Parathyroid adenoma (tissue), 2 donors: ENCODE data around the gene ASB4.

Experiments
- H2AFZ ChIP-seq: fragments of 300-600 bp; sonication (generic); one replicate; pipeline ENCODE4 v1.7.0; 2017; ENCODE audit warnings: antibody characterized with exemption, mild to moderate bottlenecking
- H3K27ac ChIP-seq: fragments of 300-600 bp; sonication (generic); one replicate; pipeline ENCODE4 v1.7.0; 2017
- H3K27me3 ChIP-seq: fragments of 300-600 bp; sonication (generic); one replicate; pipeline ENCODE4 v1.7.0; 2017; ENCODE audit warnings: low read length; ENCODE audit not compliant: control insufficient read depth, insufficient read depth
- H3K36me3 ChIP-seq: fragments of 300-600 bp; sonication (generic); one replicate; pipeline ENCODE4 v1.7.0; 2017; ENCODE audit warnings: low read length; ENCODE audit not compliant: control insufficient read depth, insufficient read depth
- H3K4me1 ChIP-seq: fragments of 300-600 bp; sonication (generic); one replicate; pipeline ENCODE4 v1.7.0; 2017; ENCODE audit warnings: control low read depth
- H3K4me2 ChIP-seq: fragments of 300-600 bp; sonication (generic); one replicate; pipeline ENCODE4 v1.7.0; 2017; ENCODE audit warnings: low read length
- H3K4me3 ChIP-seq: fragments of 300-600 bp; sonication (generic); one replicate; pipeline ENCODE4 v1.7.0; 2017; ENCODE audit warnings: low read depth, low read length
- H3K79me2 ChIP-seq: fragments of 300-600 bp; sonication (generic); one replicate; pipeline ENCODE4 v1.7.0; 2017; ENCODE audit warnings: control low read depth
- H3K9ac ChIP-seq: fragments of 300-600 bp; sonication (generic); one replicate; pipeline ENCODE4 v1.7.0; 2017; ENCODE audit warnings: mild to moderate bottlenecking
- H3K9me3 ChIP-seq: fragments of 300-600 bp; sonication (generic); one replicate; pipeline ENCODE4 v1.7.0; 2017; ENCODE audit warnings: low read length; ENCODE audit not compliant: control insufficient read depth
- TF ChIP-seq, protein P1 (sequence below): fragments of 300-600 bp; sonication (generic); IDR thresholded peaks from one replicate; pipeline ENCODE4 v1.7.0; 2017; ENCODE audit warnings: antibody characterized with exemption, mild to moderate bottlenecking
- donor health status: primary hyperparathyroidism.

Gene ASB4

DNA sequence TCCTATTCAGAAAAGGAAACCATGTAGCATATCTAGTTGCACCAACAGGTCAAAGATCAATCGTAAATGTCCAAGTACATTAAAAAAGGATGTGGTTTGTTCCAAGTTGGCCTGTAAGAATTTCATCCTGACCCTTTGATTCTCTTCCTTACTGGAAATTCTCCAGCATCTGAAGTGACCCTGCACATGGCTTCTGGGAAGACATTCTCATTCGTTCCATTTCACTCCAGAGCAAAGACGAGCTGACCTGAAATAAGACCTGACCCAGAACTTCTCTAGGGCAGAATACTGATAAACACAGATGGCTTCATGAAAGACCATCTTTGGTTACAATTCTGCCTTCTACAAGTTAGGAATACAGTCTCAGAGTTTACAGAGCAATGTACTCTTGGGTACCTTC, 39.8 kb downstream of the ASB4 start:
- no peak overlapping the region for H3K9ac ChIP-seq

DNA sequence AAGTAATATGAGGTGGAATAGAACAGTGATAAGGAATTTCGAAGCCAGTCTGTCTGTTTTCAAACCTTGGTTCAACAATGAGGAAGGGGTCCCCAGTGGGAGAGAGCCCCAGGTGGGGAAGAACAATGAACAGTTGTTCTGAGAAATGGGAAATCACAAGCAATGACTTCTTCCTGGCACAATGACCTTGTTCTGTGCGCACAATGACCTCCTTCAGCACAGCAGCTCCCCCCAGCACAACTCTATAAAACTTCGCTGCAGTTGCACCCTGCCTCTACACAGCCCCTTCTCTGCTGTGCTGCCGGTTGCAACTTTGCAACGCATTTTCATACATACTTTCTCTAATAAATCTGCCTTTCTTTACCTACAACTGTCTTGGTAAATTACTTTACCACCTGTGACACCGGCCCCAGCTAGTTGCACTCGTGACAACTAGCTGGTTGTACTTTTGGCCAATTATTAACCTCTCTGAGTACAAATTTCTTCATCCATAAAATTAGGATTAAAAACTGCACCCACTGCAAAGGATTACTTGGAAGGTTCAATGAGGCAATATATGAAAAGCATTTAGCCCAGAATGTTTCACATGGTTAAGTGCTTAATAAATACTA, 40.5 kb downstream of the ASB4 start:
- H3K36me3 ChIP-seq = no peaks in the 10 kb centered on the region
- H3K27me3 ChIP-seq = no peaks in the 10 kb centered on the region
- H3K9ac ChIP-seq = no peak overlapping the region
- no peak overlapping the region for H3K4me2 ChIP-seq
- no peak overlapping the region for H3K27ac ChIP-seq
- TF ChIP-seq, protein P1, sequence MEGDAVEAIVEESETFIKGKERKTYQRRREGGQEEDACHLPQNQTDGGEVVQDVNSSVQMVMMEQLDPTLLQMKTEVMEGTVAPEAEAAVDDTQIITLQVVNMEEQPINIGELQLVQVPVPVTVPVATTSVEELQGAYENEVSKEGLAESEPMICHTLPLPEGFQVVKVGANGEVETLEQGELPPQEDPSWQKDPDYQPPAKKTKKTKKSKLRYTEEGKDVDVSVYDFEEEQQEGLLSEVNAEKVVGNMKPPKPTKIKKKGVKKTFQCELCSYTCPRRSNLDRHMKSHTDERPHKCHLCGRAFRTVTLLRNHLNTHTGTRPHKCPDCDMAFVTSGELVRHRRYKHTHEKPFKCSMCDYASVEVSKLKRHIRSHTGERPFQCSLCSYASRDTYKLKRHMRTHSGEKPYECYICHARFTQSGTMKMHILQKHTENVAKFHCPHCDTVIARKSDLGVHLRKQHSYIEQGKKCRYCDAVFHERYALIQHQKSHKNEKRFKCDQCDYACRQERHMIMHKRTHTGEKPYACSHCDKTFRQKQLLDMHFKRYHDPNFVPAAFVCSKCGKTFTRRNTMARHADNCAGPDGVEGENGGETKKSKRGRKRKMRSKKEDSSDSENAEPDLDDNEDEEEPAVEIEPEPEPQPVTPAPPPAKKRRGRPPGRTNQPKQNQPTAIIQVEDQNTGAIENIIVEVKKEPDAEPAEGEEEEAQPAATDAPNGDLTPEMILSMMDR = no peak
- no peaks in the 10 kb centered on the region for H3K9me3 ChIP-seq
- no peak overlapping the region for H3K4me3 ChIP-seq
- no peaks in the 10 kb centered on the region for H3K79me2 ChIP-seq
- peaks cover 7% of the 10 kb centered on the region for H3K4me1 ChIP-seq
- no peak overlapping the region for H2AFZ ChIP-seq

More for the DNA sequence above, 39.8 kb downstream of the ASB4 start:
- Histone ChIP-seq H3K79me2 (no peaks in the 10 kb centered on the region), H3K4me2 (no peak overlapping the region), H3K36me3 (no peaks in the 10 kb centered on the region), H3K9me3 (no peaks in the 10 kb centered on the region), H3K4me1 (peaks cover 7% of the 10 kb centered on the region), H3K4me3 (no peak overlapping the region), H3K27ac (no peak overlapping the region), H2AFZ (no peak overlapping the region), H3K27me3 (no peaks in the 10 kb centered on the region)
- TF ChIP-seq, protein P1 = no peak

DNA sequence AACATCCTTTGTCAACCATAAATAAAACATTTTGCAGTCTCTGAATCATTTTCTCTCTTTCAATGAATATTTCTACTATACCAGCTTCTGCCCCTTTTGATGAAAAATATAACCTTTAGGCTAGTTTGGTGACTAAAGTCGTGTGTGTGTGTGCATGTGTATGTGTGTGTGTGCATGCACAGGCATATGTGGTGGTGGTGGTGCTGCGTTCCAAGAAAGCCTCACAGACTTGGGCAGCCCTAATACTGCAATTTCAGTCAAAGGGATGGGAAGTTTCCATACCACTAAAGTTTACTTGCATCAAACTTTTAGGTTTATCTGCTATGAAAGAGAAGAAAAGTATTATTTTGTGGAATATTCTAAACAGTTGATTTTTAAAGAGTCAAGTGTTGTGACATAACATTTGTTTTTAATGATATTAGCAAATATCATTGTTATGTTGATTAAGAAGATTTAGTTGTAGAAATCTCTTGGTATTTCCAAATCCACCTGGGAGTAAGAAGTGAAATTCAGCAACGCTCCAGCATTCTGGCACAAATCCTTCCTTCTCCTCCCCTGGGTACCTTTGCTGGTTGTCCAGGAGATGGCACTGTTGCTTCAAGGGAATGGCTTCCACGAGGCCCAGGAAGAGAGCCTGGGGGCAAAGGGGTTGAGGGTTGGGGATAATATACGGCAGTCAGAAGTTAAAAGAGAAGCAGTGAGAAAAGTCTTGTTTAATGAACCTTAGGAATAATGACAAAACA, 41.5 kb downstream of the ASB4 start:
- TF ChIP-seq, protein P1 = peak; percentile 93
- no peak overlapping the region for H3K27ac ChIP-seq
- H3K9me3 ChIP-seq = no peaks in the 10 kb centered on the region
- H3K27me3 ChIP-seq = no peaks in the 10 kb centered on the region
- no peak overlapping the region for H3K4me2 ChIP-seq
- H3K79me2 ChIP-seq = no peaks in the 10 kb centered on the region
- H3K4me3 ChIP-seq = no peak overlapping the region
- H2AFZ ChIP-seq = no peak overlapping the region
- peaks cover 7% of the 10 kb centered on the region for H3K4me1 ChIP-seq
- no peak overlapping the region for H3K9ac ChIP-seq
- H3K36me3 ChIP-seq = no peaks in the 10 kb centered on the region

DNA sequence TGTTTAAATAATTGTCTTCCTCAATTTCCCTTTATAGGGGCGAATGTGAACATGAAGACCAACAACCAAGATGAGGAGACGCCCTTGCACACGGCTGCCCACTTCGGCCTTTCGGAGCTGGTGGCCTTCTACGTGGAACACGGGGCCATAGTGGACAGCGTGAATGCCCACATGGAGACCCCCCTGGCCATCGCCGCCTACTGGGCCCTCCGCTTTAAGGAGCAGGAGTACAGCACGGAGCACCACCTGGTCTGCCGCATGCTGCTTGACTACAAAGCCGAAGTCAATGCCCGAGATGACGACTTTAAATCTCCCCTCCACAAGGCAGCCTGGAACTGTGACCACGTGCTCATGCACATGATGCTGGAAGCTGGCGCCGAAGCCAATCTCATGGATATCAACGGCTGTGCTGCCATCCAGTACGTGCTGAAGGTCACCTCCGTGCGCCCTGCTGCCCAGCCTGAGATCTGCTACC, 42.1 kb downstream of the ASB4 start:
- no peaks in the 10 kb centered on the region for H3K79me2 ChIP-seq
- no peak overlapping the region for H3K27ac ChIP-seq
- H3K4me3 ChIP-seq = no peak overlapping the region
- no peaks in the 10 kb centered on the region for H3K9me3 ChIP-seq
- H3K4me2 ChIP-seq = no peak overlapping the region
- no peaks in the 10 kb centered on the region for H3K27me3 ChIP-seq
- TF ChIP-seq, protein P1 = no peak
- H2AFZ ChIP-seq = no peak overlapping the region
- H3K4me1 ChIP-seq = peaks cover 7% of the 10 kb centered on the region
- no peaks in the 10 kb centered on the region for H3K36me3 ChIP-seq
- H3K9ac ChIP-seq = no peak overlapping the region
